CD14-positive monocyte (primary cell): ENCODE measurements around the gene HOXA2. TPM values are rescaled to one million over a fixed set of nuclear protein-coding genes. Genes with fewer than 3 reads are reported as not detected.

Source experiments
- DNase-seq, 3 donors: peaks; one replicate each; pipeline ENCODE4 v3.0.0-alpha.2; 2011 to 2022
- H2AFZ ChIP-seq: 2 replicates; pipeline ENCODE4 v1.6.0; 2012; ENCODE audit warnings: mild to moderate bottlenecking, low read depth, low read length, inconsistent platforms; ENCODE audit not compliant: insufficient read depth, poor library complexity, severe bottlenecking
- H3K27ac ChIP-seq, 2 donors: 1 replicate in 1 of 2; 2 replicates in 1 of 2; pipeline ENCODE4 v1.5.1; 2012 to 2013; ENCODE audit warnings: low read length in 2 of 2, control low read depth in 1 of 2, inconsistent platforms in 1 of 2, low read depth in 1 of 2, mild to moderate bottlenecking in 1 of 2
- H3K27me3 ChIP-seq, 2 donors: one replicate each; pipeline versions ENCODE4 v1.6.0 to v1.6.1; 2011 to 2013; ENCODE audit warnings: low read length in 2 of 2; ENCODE audit not compliant: control insufficient read depth in 2 of 2, insufficient read depth in 2 of 2
- H3K36me3 ChIP-seq, 2 donors: replicated peaks in 1 of 2; 1 replicate in 1 of 2; 2 replicates in 1 of 2; pipeline versions ENCODE4 v1.5.1 to v1.6.1; 2012 to 2013; ENCODE audit warnings: low read length in 2 of 2, control low read depth in 1 of 2, inconsistent platforms in 1 of 2, mild to moderate bottlenecking in 1 of 2; ENCODE audit not compliant: insufficient read depth in 2 of 2, control insufficient read depth in 1 of 2
- H3K4me1 ChIP-seq, 2 donors: 1 replicate in 1 of 2; 2 replicates in 1 of 2; pipeline versions ENCODE4 v1.5.1 to v1.6.1; 2012 to 2013; ENCODE audit warnings: low read length in 2 of 2, control low read depth in 1 of 2, inconsistent platforms in 1 of 2, mild to moderate bottlenecking in 1 of 2, moderate library complexity in 1 of 2; ENCODE audit not compliant: insufficient read depth in 2 of 2, control insufficient read depth in 1 of 2
- H3K4me2 ChIP-seq: replicated peaks from 2 replicates; pipeline ENCODE3; 2012; ENCODE audit warnings: low read length, moderate library complexity, mild to moderate bottlenecking; ENCODE audit not compliant: poor library complexity, severe bottlenecking; ENCODE audit errors: extremely low read depth
- H3K4me3 ChIP-seq, 3 experiments: fragments of 200-600 bp in 1 of 3; sonication (generic) in 1 of 3; replicated peaks in 1 of 3; 1 replicate in 2 of 3; 2 replicates in 1 of 3; pipeline ENCODE4 v1.5.1; 2011 to 2013; ENCODE audit warnings: low read length in 3 of 3, mild to moderate bottlenecking in 3 of 3, control low read depth in 2 of 3, low read depth in 2 of 3, inconsistent platforms in 1 of 3, moderate library complexity in 1 of 3
- H3K79me2 ChIP-seq: 2 replicates; pipeline ENCODE4 v1.6.0; 2012; ENCODE audit warnings: mild to moderate bottlenecking, control low read depth, inconsistent platforms, low read length, moderate library complexity; ENCODE audit not compliant: insufficient read depth
- H3K9ac ChIP-seq: 2 replicates; pipeline ENCODE4 v1.6.0; 2017; ENCODE audit warnings: low read length, mild to moderate bottlenecking; ENCODE audit not compliant: insufficient read depth, poor library complexity, severe bottlenecking
- H3K9me3 ChIP-seq, 2 donors: replicated peaks in 1 of 2; 1 replicate in 1 of 2; 2 replicates in 1 of 2; pipeline versions ENCODE4 v1.5.1 to v1.6.1; 2012 to 2013; ENCODE audit warnings: low read length in 2 of 2, control low read depth in 1 of 2; ENCODE audit not compliant: control insufficient read depth in 1 of 2, insufficient read depth in 1 of 2
- H4K20me1 ChIP-seq: 2 replicates; pipeline ENCODE4 v1.6.0; 2012; ENCODE audit warnings: mild to moderate bottlenecking, low read length, control low read depth, moderate library complexity; ENCODE audit not compliant: insufficient read depth
- H3K27ac Mint-ChIP-seq, 7 donors: one replicate each; pipeline ENCODE4 v1.8.0; 2020; ENCODE audit warnings: mild to moderate bottlenecking in 7 of 7, mixed read lengths in 7 of 7, moderate library complexity in 6 of 7, inconsistent platforms in 2 of 7
- H3K27me3 Mint-ChIP-seq, 3 donors: one replicate each; pipeline ENCODE4 v1.8.0; 2021 to 2022; ENCODE audit warnings: low read depth in 3 of 3, mild to moderate bottlenecking in 3 of 3, mixed read lengths in 3 of 3, moderate library complexity in 3 of 3, inconsistent platforms in 1 of 3
- H3K36me3 Mint-ChIP-seq, 2 donors: one replicate each; pipeline ENCODE4 v1.8.0; 2020; ENCODE audit warnings: mixed read lengths in 2 of 2, inconsistent platforms in 1 of 2, mild to moderate bottlenecking in 1 of 2
- H3K4me1 Mint-ChIP-seq: one replicate; pipeline ENCODE4 v1.8.0; 2020; ENCODE audit warnings: mild to moderate bottlenecking, mixed read lengths
- H3K4me3 Mint-ChIP-seq, 2 donors: one replicate each; pipeline ENCODE4 v1.8.0; 2020; ENCODE audit warnings: mild to moderate bottlenecking in 2 of 2, mixed read lengths in 2 of 2, moderate library complexity in 1 of 2
- H3K9me3 Mint-ChIP-seq, 7 donors: one replicate each; pipeline ENCODE4 v1.8.0; 2020 to 2022; ENCODE audit warnings: mixed read lengths in 7 of 7, mild to moderate bottlenecking in 6 of 7, moderate library complexity in 6 of 7, inconsistent platforms in 2 of 7
- CTCF ChIP-seq: fragments of 200-600 bp; IDR thresholded peaks from one replicate; pipeline ENCODE4 v1.8.0; 2022; ENCODE audit warnings: antibody characterized with exemption, mild to moderate bottlenecking
- WGBS: methylation state at CpG from one replicate; pipeline ENCODE4 v1.1.5; 2013; ENCODE audit warnings: missing lambda C conversion rate; ENCODE audit not compliant: insufficient coverage; 5-methylcytosine and 5-hydroxymethylcytosine counted together
- intact Hi-C, 2 donors: fragments of 100-400 bp; cut with micrococcal nuclease; formaldehyde crosslinking; loops; one replicate each; pipeline versions ENCODE4 v1.15.0 to v1.15.1; 2023
- polyA plus RNA-seq, 3 donors: library from polyadenylated mRNA; depleted of rRNA in 1 of 3; unstranded in 2 of 3; stranded (reverse) in 1 of 3; fragments of 300-500 nt in 2 of 3; fragments of >200 nt in 1 of 3; fragmentation: Illumina TruSeq in 2 of 3; gene quantifications; 1 replicate in 2 of 3; 2 replicates in 1 of 3; pipeline ENCODE4 v1.2.3, GENCODE V29; 2012 to 2021

Gene HOXA2
- polyA plus RNA-seq, 3 donors = not detected

DNA sequence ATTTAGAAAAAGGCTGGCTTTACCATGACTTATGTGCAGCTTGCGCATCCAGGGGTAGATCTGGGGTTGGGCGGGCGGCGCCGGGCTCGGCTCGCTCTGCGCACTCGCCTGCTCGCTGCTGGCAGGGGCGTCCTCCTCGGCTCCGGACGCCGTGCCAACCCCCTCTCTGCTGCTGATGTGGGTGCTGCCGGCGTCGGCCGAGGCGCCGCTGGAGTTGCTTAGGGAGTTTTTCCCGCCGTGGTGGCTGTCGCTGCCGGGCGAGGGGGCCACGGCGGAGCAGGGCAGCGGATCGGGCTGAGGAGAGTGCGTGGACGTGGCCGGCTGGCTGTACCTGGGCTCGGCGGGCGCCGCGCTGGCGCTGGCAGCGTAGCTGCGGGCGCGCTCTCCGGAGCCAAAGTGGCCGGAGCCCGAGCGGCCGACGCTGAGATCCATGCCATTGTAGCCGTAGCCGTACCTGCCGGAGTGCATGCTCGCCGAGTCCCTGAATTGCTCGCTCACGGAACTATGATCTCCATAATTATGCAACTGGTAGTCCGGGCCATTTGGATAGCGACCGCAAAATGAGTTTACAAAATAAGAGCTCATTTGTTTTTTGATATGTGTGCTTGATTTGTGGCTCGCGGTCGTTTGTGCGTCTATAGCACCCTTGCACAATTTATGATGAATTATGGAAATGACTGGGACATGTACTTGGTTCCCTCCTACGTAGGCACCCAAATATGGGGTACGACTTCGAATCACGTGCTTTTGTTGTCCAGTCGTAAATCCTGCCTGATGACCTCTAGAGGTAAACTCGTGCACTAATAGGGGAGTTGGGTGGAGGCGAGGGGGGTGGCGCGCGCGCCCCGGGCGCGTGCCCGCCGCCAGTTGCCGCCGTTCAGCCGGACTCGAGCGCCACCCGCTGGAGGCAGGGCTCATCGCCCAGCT is 40.8 kb upstream of the HOXA2 start, which contains the start of gene HOXA5:
Gene HOXA5, minus strand, starts transcription at position 659 of the 927 bp plus-strand sequence. Its CDS starts 74 bp downstream, at position 585.
- peak; percentile 47 for TF ChIP-seq CTCF
- H3K4me1 ChIP-seq = peaks cover 11 to 14% of the 10 kb centered on the region in 2 donors
- DNase-seq = peak; percentile 57 to 87 (median 72)
- H3K9me3 ChIP-seq = peaks cover 22 to 23% of the 10 kb centered on the region in 2 donors
- H4K20me1 ChIP-seq = no peaks in the 10 kb centered on the region
- intact Hi-C loops = loop anchor here in 1 of 2 donors (5.0 kb wide), 1 partner anchor 281 kb away; the partner anchor contains the start of gene SKAP2
- H3K4me3 Mint-ChIP-seq = peak within 1 kb of the TSS; percentile 81 to 92
- H3K27ac ChIP-seq = peak within 1 kb of the TSS in 1 of 2 donors; percentile 36
- peaks cover 13 to 39% (median 34%) of the 10 kb centered on the region in 7 donors for H3K9me3 Mint-ChIP-seq
- no peaks in the 10 kb centered on the region for H3K36me3 ChIP-seq
- peak within 1 kb of the TSS; percentile 27 to 70 (median 29) for H3K4me3 ChIP-seq
- peak within 1 kb of the TSS; percentile 67 for H3K4me2 ChIP-seq
- H3K79me2 ChIP-seq = no peaks in the 10 kb centered on the region
- H3K9ac ChIP-seq = peak within 1 kb of the TSS; percentile 40
- peaks cover 21 to 56% of the 10 kb centered on the region in 2 donors for H3K27me3 ChIP-seq
- H3K27ac Mint-ChIP-seq = peak within 1 kb of the TSS in 6 of 7 donors; percentile 50 to 85 (median 68)
- peaks cover 3 to 11% of the 10 kb centered on the region in 2 donors for H3K36me3 Mint-ChIP-seq
- 81% methylated on average over 79 of the region's 86 CpGs for WGBS
- H3K27me3 Mint-ChIP-seq = peaks cover 46 to 63% (median 59%) of the 10 kb centered on the region in 3 donors
- peak within 1 kb of the TSS; percentile 53 for H2AFZ ChIP-seq
- peaks cover 18% of the 10 kb centered on the region for H3K4me1 Mint-ChIP-seq

DNA sequence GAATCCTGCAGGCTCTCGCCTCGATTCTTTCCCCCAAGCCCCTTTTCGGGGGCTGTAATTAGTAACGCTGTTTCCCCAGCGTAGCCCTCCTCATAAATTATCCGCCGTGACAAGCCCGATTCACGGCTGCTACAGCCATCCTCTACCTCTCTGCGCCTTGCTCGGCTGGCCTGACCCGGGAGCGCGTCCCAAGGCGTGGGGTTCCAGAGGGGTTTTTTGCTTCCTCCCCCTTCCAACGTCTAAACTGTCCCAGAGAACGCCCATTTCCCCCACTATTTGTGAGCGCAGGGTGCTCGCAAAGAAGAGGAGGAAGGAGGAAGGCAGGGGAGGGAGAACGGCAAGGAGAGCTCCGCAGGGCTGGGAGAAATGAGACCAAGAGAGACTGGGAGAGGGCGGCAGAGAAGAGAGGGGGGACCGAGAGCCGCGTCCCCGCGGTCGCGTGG is 40.1 kb upstream of the HOXA2 start:
- Mint-ChIP-seq H3K27ac (peak overlapping the region in 5 of 7 donors; percentile 10 to 85 (median 67)), H3K4me1 (peaks cover 12% of the 10 kb centered on the region), H3K27me3 (peaks cover 42 to 59% (median 53%) of the 10 kb centered on the region in 3 donors), H3K9me3 (peaks cover 13 to 39% (median 31%) of the 10 kb centered on the region in 7 donors), H3K4me3 (peak overlapping the region; percentile 81 to 88), H3K36me3 (peaks cover 3 to 8% of the 10 kb centered on the region in 2 donors)
- Histone ChIP-seq H3K36me3 (no peaks in the 10 kb centered on the region), H2AFZ (peak overlapping the region; percentile 53), H3K9ac (peak overlapping the region; percentile 40), H3K4me2 (peak overlapping the region; percentile 67), H4K20me1 (no peaks in the 10 kb centered on the region), H3K27ac (no peak overlapping the region), H3K4me3 (peak overlapping the region; percentile 27 to 70 (median 29)), H3K27me3 (peaks cover 19 to 51% of the 10 kb centered on the region in 2 donors), H3K79me2 (no peaks in the 10 kb centered on the region), H3K4me1 (peaks cover 6 to 7% of the 10 kb centered on the region in 2 donors), H3K9me3 (peaks cover 19 to 22% of the 10 kb centered on the region in 2 donors)
- no peak for TF ChIP-seq CTCF
- 81% methylated on average over 19 of the region's 29 CpGs for WGBS
- intact Hi-C loops = loop anchor here in 1 of 2 donors (5.0 kb wide), 1 partner anchor 280 kb away; the partner anchor contains the start of gene SKAP2
- no peak for DNase-seq
